GM04503 (cell line): ENCODE results near the gene HPSE.

Experiments used
- DNase-seq: peaks from one replicate; pipeline ENCODE4 v3.0.0-alpha.2; 2012; ENCODE audit warnings: low read depth

HPSE gene

GRCh38 chr4:83334425-83335241 lies at the start of gene HPSE:
Gene HPSE (minus strand): TSS chr4:83334848. CDS start chr4:83334782, 66 bp downstream.
- DNase-seq, result no peak

GRCh38 chr4:83382850-83383249 lies 48.2 kb upstream of the HPSE start:
- DNase-seq, result no peak

GRCh38 chr4:83381173-83381572 lies 46.5 kb upstream of the HPSE start:
- no peak for DNase-seq

- DNase-seq, result no peak
These were observed 43.8 kb upstream of the HPSE start for GRCh38 chr4:83378419-83378818.

- DNase-seq, result no peak
These were observed 38.3 kb upstream of the HPSE start for GRCh38 chr4:83372931-83373330.

GRCh38 chr4:83371936-83372335 lies 37.3 kb upstream of the HPSE start:
- no peak for DNase-seq

GRCh38 chr4:83371235-83371634 lies 36.6 kb upstream of the HPSE start:
- DNase-seq, result no peak

GRCh38 chr4:83370640-83370906 lies 35.9 kb upstream of the HPSE start:
- no peak for DNase-seq

GRCh38 chr4:83369831-83370639 lies 35.4 kb upstream of the HPSE start:
- no peak for DNase-seq

GRCh38 chr4:83364312-83364711 lies 29.7 kb upstream of the HPSE start:
- DNase-seq, result no peak

- DNase-seq, result no peak
These were observed 28.1 kb upstream of the HPSE start for GRCh38 chr4:83362492-83363329.

GRCh38 chr4:83361416-83362103 lies 26.9 kb upstream of the HPSE start:
- DNase-seq, result no peak

GRCh38 chr4:83360018-83360417 lies 25.4 kb upstream of the HPSE start:
- DNase-seq, result no peak

GRCh38 chr4:83358410-83358809 lies 23.8 kb upstream of the HPSE start:
- DNase-seq, result no peak

- peak; percentile 85 for DNase-seq
These were observed 22.4 kb upstream of the HPSE start for GRCh38 chr4:83356899-83357661.

GRCh38 chr4:83353516-83353915 lies 18.9 kb upstream of the HPSE start:
- no peak for DNase-seq

- no peak for DNase-seq
These were observed 13.4 kb upstream of the HPSE start for GRCh38 chr4:83348074-83348473.

- no peak for DNase-seq
These were observed 7.8 kb upstream of the HPSE start for GRCh38 chr4:83342476-83342875.

- DNase-seq, result no peak
These were observed 6.2 kb upstream of the HPSE start for GRCh38 chr4:83340692-83341343.

GRCh38 chr4:83339573-83339972 lies 4.9 kb upstream of the HPSE start:
- DNase-seq, result no peak

- DNase-seq, result no peak
These were observed 1.1 kb upstream of the HPSE start for GRCh38 chr4:83335701-83336100.
